Erythroblast (primary cell): ENCODE measurements around the gene NDUFS1.
"Not testable (repeated sequence)": the region's sequence is repeated elsewhere in the genome, so short reads cannot be mapped to it uniquely, and the experiment has no call there.

ENCODE experiments used
- GATA1 ChIP-seq: IDR thresholded peaks from 2 replicates; pipeline ENCODE4 v1.6.1; 2011; ENCODE audit warnings: low read depth, mild to moderate bottlenecking, control low read depth, low read length, moderate library complexity
- POLR2A ChIP-seq: IDR thresholded peaks from 2 replicates; pipeline ENCODE4 v1.6.1; 2011; ENCODE audit warnings: mild to moderate bottlenecking, low read length

GRCh38 chr2:206171624-206172397 lies 12.6 kb upstream of the NDUFS1 start:
- not testable (repeated sequence) for TF ChIP-seq POLR2A, GATA1
